Measurements from ENCODE around the gene SULT1A3.
"Not testable (repeated sequence)": the region's sequence is repeated elsewhere in the genome, so short reads cannot be mapped to it uniquely, and the experiment has no call there.

Gene SULT1A3

DNA sequence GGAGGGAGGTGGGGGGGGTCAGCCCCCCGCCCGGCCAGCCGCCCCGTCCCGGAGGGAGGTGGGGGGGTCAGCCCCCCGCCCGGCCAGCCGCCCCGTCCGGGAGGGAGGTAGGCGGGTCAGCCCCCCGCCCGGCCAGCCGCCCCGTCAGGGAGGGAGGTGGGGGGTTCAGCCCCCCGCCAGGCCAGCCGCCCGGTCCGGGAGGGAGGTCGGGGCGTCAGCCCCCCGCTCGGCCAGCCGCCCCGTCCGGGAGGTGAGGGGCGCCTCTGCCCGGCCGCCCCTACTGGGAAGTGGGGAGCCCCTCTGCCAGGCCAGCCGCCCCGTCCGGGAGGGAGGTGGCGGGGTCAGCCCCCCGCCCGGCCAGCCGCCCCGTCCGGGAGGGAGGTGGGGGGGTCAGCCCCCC, 29.6 kb upstream of the SULT1A3 start:
- H3K4me1 ChIP-seq (ENCODE audit: control insufficient read depth, insufficient read depth, low read depth, low read length); H2BK5ac ChIP-seq (ENCODE audit: low read depth, low read length, poor library complexity, severe bottlenecking); H3K27me3 ChIP-seq (ENCODE audit: control insufficient read depth in 1 of 2, insufficient read depth in 1 of 2, low read length in 2 of 2); H3K23ac ChIP-seq (ENCODE audit: low read length in 2 of 2); H3K18ac ChIP-seq (ENCODE audit: low read depth in 1 of 2, low read length in 2 of 2); H3K4me3 ChIP-seq (ENCODE audit: insufficient read depth in 1 of 2, low read depth in 1 of 2, low read length in 2 of 2); DNase-seq; H3K4me2 ChIP-seq (ENCODE audit: low read length, poor library complexity, severe bottlenecking); H4K8ac ChIP-seq (ENCODE audit: low read length); H3K9me3 ChIP-seq (ENCODE audit: control insufficient read depth, low read length); H3K79me1 ChIP-seq (replicated peaks; ENCODE audit: low read length, poor library complexity, severe bottlenecking); H2BK15ac ChIP-seq (ENCODE audit: low read depth, poor library complexity, severe bottlenecking); H2AFZ ChIP-seq (ENCODE audit: low read depth, low read length); H3K27ac ChIP-seq (ENCODE audit: low read length, poor library complexity, severe bottlenecking); H2BK120ac ChIP-seq (ENCODE audit: low read depth, low read length); H3K36me3 ChIP-seq (ENCODE audit: control insufficient read depth in 1 of 2, insufficient read depth in 2 of 2, low read depth in 1 of 2, low read length in 2 of 2); H3K4ac ChIP-seq (ENCODE audit: low read depth in 1 of 2, low read length in 2 of 2); H4K91ac ChIP-seq (ENCODE audit: low read length); H2BK12ac ChIP-seq (ENCODE audit: low read length in 2 of 2); H3K9ac ChIP-seq (ENCODE audit: low read length); H2AK5ac ChIP-seq (ENCODE audit: low read length, severe bottlenecking); H3K14ac ChIP-seq (ENCODE audit: low read length in 2 of 2): not testable (repeated sequence)
- WGBS, result no CpG with 5 or more reads among the region's 38 CpGs

DNA sequence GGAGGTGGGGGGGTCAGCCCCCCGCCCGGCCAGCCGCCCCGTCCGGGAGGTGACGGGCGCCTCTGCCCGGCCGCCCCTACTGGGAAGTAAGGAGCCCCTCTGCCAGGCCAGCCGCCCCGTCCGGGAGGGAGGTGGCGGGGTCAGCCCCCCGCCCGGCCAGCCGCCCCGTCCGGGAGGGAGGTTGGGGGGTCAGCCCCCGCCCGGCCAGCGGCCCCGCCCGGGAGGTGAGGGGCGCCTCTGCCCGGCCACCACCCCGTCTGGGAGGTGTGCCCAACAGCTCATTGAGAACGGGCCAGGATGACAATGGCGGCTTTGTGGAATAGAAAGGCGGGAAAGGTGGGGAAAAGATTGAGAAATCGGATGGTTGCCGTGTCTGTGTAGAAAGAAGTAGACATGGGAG, 28.9 kb upstream of the SULT1A3 start:
- H3K4me3 ChIP-seq (ENCODE audit: insufficient read depth in 1 of 2, low read depth in 1 of 2, low read length in 2 of 2); H2BK5ac ChIP-seq (ENCODE audit: low read depth, low read length, poor library complexity, severe bottlenecking); H3K14ac ChIP-seq (ENCODE audit: low read length in 2 of 2); H3K23ac ChIP-seq (ENCODE audit: low read length in 2 of 2); H3K18ac ChIP-seq (ENCODE audit: low read depth in 1 of 2, low read length in 2 of 2); DNase-seq; H4K8ac ChIP-seq (ENCODE audit: low read length); H2AK5ac ChIP-seq (ENCODE audit: low read length, severe bottlenecking); H2BK15ac ChIP-seq (ENCODE audit: low read depth, poor library complexity, severe bottlenecking); H3K36me3 ChIP-seq (ENCODE audit: control insufficient read depth in 1 of 2, insufficient read depth in 2 of 2, low read depth in 1 of 2, low read length in 2 of 2); H3K4ac ChIP-seq (ENCODE audit: low read depth in 1 of 2, low read length in 2 of 2); H3K4me2 ChIP-seq (ENCODE audit: low read length, poor library complexity, severe bottlenecking); H3K4me1 ChIP-seq (ENCODE audit: control insufficient read depth, insufficient read depth, low read depth, low read length); H2AFZ ChIP-seq (ENCODE audit: low read depth, low read length); H3K27ac ChIP-seq (ENCODE audit: low read length, poor library complexity, severe bottlenecking); H3K9me3 ChIP-seq (ENCODE audit: control insufficient read depth, low read length); H2BK12ac ChIP-seq (ENCODE audit: low read length in 2 of 2); H3K27me3 ChIP-seq (ENCODE audit: control insufficient read depth in 1 of 2, insufficient read depth in 1 of 2, low read length in 2 of 2); H3K9ac ChIP-seq (ENCODE audit: low read length); H3K79me1 ChIP-seq (replicated peaks; ENCODE audit: low read length, poor library complexity, severe bottlenecking); H2BK120ac ChIP-seq (ENCODE audit: low read depth, low read length); H4K91ac ChIP-seq (ENCODE audit: low read length): not testable (repeated sequence)
- WGBS, result no CpG with 5 or more reads among the region's 31 CpGs

DNA sequence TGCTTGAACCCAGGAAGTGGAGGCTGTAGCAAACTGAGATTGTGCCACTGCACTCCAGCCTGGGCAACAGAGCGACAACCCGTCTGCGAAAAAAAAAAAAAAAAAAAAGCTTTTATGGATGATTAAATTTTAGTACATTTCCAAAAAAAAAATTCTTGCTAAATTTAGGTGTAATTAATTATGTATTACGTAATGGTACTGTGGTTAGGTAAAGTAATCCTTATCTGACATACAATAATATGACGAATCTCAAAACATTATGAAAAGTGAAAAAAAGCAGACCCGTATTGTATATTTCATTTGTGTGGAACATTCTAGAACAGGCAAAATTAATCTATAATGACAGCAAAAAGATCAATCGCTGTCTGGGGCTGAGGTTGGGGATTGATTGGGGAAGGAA, 26.0 kb upstream of the SULT1A3 start:
- H2BK120ac ChIP-seq (ENCODE audit: low read depth, low read length), result no peak overlapping the region
- 100% methylated on average over 2 of the region's 7 CpGs for WGBS
- H3K23ac ChIP-seq (ENCODE audit: low read length in 2 of 2), result no peak overlapping the region

DNA sequence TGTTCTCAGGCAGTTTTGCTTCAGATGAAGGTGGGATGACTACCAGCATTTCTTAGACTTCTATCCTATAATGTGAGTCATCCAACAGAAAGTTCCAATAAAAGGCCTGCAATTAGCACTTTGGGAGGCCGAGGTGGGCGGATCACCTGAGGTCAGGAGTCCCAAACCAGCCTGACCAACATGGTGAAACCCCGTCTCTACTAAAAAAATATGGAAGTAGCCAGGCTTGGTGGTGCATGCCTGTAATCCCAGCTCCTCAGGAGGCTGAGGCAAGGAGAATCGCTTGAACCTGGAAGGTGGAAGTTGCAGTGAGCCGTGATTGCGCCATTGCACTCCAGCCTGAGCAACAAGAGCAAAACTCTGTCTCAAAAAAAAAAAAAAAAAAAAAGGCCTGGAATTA, 22.2 kb upstream of the SULT1A3 start:
- not testable (repeated sequence) for H2AK5ac ChIP-seq (ENCODE audit: low read length, severe bottlenecking); H3K18ac ChIP-seq (ENCODE audit: low read depth in 1 of 2, low read length in 2 of 2); H3K9ac ChIP-seq (ENCODE audit: low read length); H3K4me1 ChIP-seq (ENCODE audit: control insufficient read depth, insufficient read depth, low read depth, low read length); H2BK120ac ChIP-seq (ENCODE audit: low read depth, low read length); H3K27me3 ChIP-seq (ENCODE audit: control insufficient read depth in 1 of 2, insufficient read depth in 1 of 2, low read length in 2 of 2); H4K91ac ChIP-seq (ENCODE audit: low read length); H3K23ac ChIP-seq (ENCODE audit: low read length in 2 of 2); H3K36me3 ChIP-seq (ENCODE audit: control insufficient read depth in 1 of 2, insufficient read depth in 2 of 2, low read depth in 1 of 2, low read length in 2 of 2); H2BK15ac ChIP-seq (ENCODE audit: low read depth, poor library complexity, severe bottlenecking); H3K14ac ChIP-seq (ENCODE audit: low read length in 2 of 2); H3K4me2 ChIP-seq (ENCODE audit: low read length, poor library complexity, severe bottlenecking); H3K4ac ChIP-seq (ENCODE audit: low read depth in 1 of 2, low read length in 2 of 2); H3K27ac ChIP-seq (ENCODE audit: low read length, poor library complexity, severe bottlenecking); DNase-seq; H3K79me1 ChIP-seq (replicated peaks; ENCODE audit: low read length, poor library complexity, severe bottlenecking); H3K4me3 ChIP-seq (ENCODE audit: insufficient read depth in 1 of 2, low read depth in 1 of 2, low read length in 2 of 2); H2BK5ac ChIP-seq (ENCODE audit: low read depth, low read length, poor library complexity, severe bottlenecking); H2AFZ ChIP-seq (ENCODE audit: low read depth, low read length); H3K9me3 ChIP-seq (ENCODE audit: control insufficient read depth, low read length); H4K8ac ChIP-seq (ENCODE audit: low read length); H2BK12ac ChIP-seq (ENCODE audit: low read length in 2 of 2)
- 94% methylated on average over 6 of the region's 6 CpGs for WGBS

More for the DNA sequence above, 26.0 kb upstream of the SULT1A3 start:
- no peak for DNase-seq
- no peak overlapping the region for H2BK15ac ChIP-seq (ENCODE audit: low read depth, poor library complexity, severe bottlenecking)
- H3K14ac ChIP-seq (ENCODE audit: low read length in 2 of 2), result no peak overlapping the region
- H3K27ac ChIP-seq (ENCODE audit: low read length, poor library complexity, severe bottlenecking), result no peak overlapping the region
- H2AK5ac ChIP-seq (ENCODE audit: low read length, severe bottlenecking), result no peak overlapping the region
- no peak overlapping the region for H3K4me3 ChIP-seq (ENCODE audit: insufficient read depth in 1 of 2, low read depth in 1 of 2, low read length in 2 of 2)
- H3K9me3 ChIP-seq (ENCODE audit: control insufficient read depth, low read length), result no peaks in the 10 kb centered on the region
- no peak overlapping the region for H3K9ac ChIP-seq (ENCODE audit: low read length)
- H2BK5ac ChIP-seq (ENCODE audit: low read depth, low read length, poor library complexity, severe bottlenecking), result no peak overlapping the region
- no peak overlapping the region for H3K4ac ChIP-seq (ENCODE audit: low read depth in 1 of 2, low read length in 2 of 2)
- H3K27me3 ChIP-seq (ENCODE audit: control insufficient read depth in 1 of 2, insufficient read depth in 1 of 2, low read length in 2 of 2), result no peaks in the 10 kb centered on the region
- H4K91ac ChIP-seq (ENCODE audit: low read length), result no peak overlapping the region
- H3K36me3 ChIP-seq (ENCODE audit: control insufficient read depth in 1 of 2, insufficient read depth in 2 of 2, low read depth in 1 of 2, low read length in 2 of 2), result no peaks in the 10 kb centered on the region
- no peaks in the 10 kb centered on the region for H3K79me1 ChIP-seq (replicated peaks; ENCODE audit: low read length, poor library complexity, severe bottlenecking)
- H3K18ac ChIP-seq (ENCODE audit: low read depth in 1 of 2, low read length in 2 of 2), result no peak overlapping the region
- no peak overlapping the region for H4K8ac ChIP-seq (ENCODE audit: low read length)
- H2AFZ ChIP-seq (ENCODE audit: low read depth, low read length), result no peak overlapping the region
- no peak overlapping the region for H3K4me2 ChIP-seq (ENCODE audit: low read length, poor library complexity, severe bottlenecking)
- no peaks in the 10 kb centered on the region for H3K4me1 ChIP-seq (ENCODE audit: control insufficient read depth, insufficient read depth, low read depth, low read length)
- H2BK12ac ChIP-seq (ENCODE audit: low read length in 2 of 2), result no peak overlapping the region

Measured in mesenchymal stem cell (in vitro differentiated cells and primary cell).